Choroid plexus epithelial cell (primary cell): ENCODE measurements around the gene AQP10.
"Not testable (repeated sequence)": the region's sequence is repeated elsewhere in the genome, so short reads cannot be mapped to it uniquely, and the experiment has no call there.

Experiments used
- DNase-seq: peaks from one replicate; pipeline ENCODE4 v3.0.0-alpha.2; 2010; ENCODE audit warnings: low read depth
- H3K4me3 ChIP-seq: 2 replicates; pipeline ENCODE4 v1.5.1; 2011; ENCODE audit warnings: low read depth, mild to moderate bottlenecking, control low read depth, low read length, moderate library complexity
- CTCF ChIP-seq: conservative IDR thresholded peaks from 2 replicates; pipeline ENCODE4 v1.5.1; 2011; ENCODE audit warnings: low read depth, mild to moderate bottlenecking, control low read depth, inconsistent platforms, low read length, moderate library complexity

Gene AQP10

GRCh38 chr1:154295408-154296235 is 25.3 kb upstream of the AQP10 start:
- no peak overlapping the region for H3K4me3 ChIP-seq
- no peak for TF ChIP-seq CTCF
- DNase-seq, result no peak

GRCh38 chr1:154301582-154301981 is 19.3 kb upstream of the AQP10 start:
- no peak for TF ChIP-seq CTCF
- no peak overlapping the region for H3K4me3 ChIP-seq
- no peak for DNase-seq

GRCh38 chr1:154304664-154305337 is 16.1 kb upstream of the AQP10 start:
- no peak for TF ChIP-seq CTCF
- H3K4me3 ChIP-seq, result no peak overlapping the region
- DNase-seq, result no peak

GRCh38 chr1:154306151-154306550 is 14.7 kb upstream of the AQP10 start:
- TF ChIP-seq CTCF, result no peak
- DNase-seq, result peak; percentile 64
- H3K4me3 ChIP-seq, result no peak overlapping the region

GRCh38 chr1:154307670-154308270 is 13.1 kb upstream of the AQP10 start:
- not testable (repeated sequence) for DNase-seq, H3K4me3 ChIP-seq

- not testable (repeated sequence) for DNase-seq
Observed at GRCh38 chr1:154309136-154309535, 11.8 kb upstream of the AQP10 start.

GRCh38 chr1:154312229-154313065 is 8.4 kb upstream of the AQP10 start:
- not testable (repeated sequence) for H3K4me3 ChIP-seq, DNase-seq

More at GRCh38 chr1:154309136-154309535, 11.8 kb upstream of the AQP10 start:
- not testable (repeated sequence) for H3K4me3 ChIP-seq

- DNase-seq, result no peak
- TF ChIP-seq CTCF, result no peak
- no peak overlapping the region for H3K4me3 ChIP-seq
Observed at GRCh38 chr1:154313066-154313356, 7.9 kb upstream of the AQP10 start.

- DNase-seq, H3K4me3 ChIP-seq: not testable (repeated sequence)
Observed at GRCh38 chr1:154314226-154314625, 6.7 kb upstream of the AQP10 start.
